Osteoblast (primary cell): ENCODE measurements around the gene CAMK2N2. TPM values are rescaled to one million over a fixed set of nuclear protein-coding genes. Genes with fewer than 3 reads are reported as not detected.

Source experiments
- DNase-seq: peaks from one replicate; pipeline ENCODE4 v3.0.0; 2011; ENCODE audit warnings: low spot score, mixed read lengths; ENCODE audit not compliant: insufficient read length; ENCODE audit errors: missing footprints
- H2AFZ ChIP-seq: 2 replicates; pipeline ENCODE4 v1.6.0; 2011; ENCODE audit warnings: mild to moderate bottlenecking, low read length
- H3K27ac ChIP-seq: 2 replicates; pipeline ENCODE4 v1.5.1; 2011; ENCODE audit warnings: mild to moderate bottlenecking, low read depth, low read length, moderate library complexity
- H3K27me3 ChIP-seq: 2 replicates; pipeline ENCODE4 v1.6.0; 2012; ENCODE audit warnings: mild to moderate bottlenecking, control low read depth, inconsistent platforms, low read length, moderate library complexity; ENCODE audit not compliant: insufficient read depth
- H3K36me3 ChIP-seq: 2 replicates; pipeline ENCODE4 v1.5.1; 2011; ENCODE audit warnings: mild to moderate bottlenecking, low read length, control low read depth, moderate library complexity; ENCODE audit not compliant: insufficient read depth
- H3K4me1 ChIP-seq: 2 replicates; pipeline ENCODE4 v1.5.1; 2011; ENCODE audit warnings: mild to moderate bottlenecking, low read length, control low read depth, moderate library complexity; ENCODE audit not compliant: insufficient read depth
- H3K4me2 ChIP-seq: 2 replicates; pipeline ENCODE4 v1.6.0; 2011; ENCODE audit warnings: mild to moderate bottlenecking, low read length; ENCODE audit not compliant: insufficient read depth
- H3K4me3 ChIP-seq: fragments of 200-600 bp; sonication (generic); 3 replicates; pipeline ENCODE4 v1.5.1; 2012; ENCODE audit warnings: mild to moderate bottlenecking, low read length, inconsistent platforms; ENCODE audit not compliant: insufficient read depth
- H3K79me2 ChIP-seq: 2 replicates; pipeline ENCODE4 v1.6.0; 2012; ENCODE audit warnings: mild to moderate bottlenecking, low read length, control low read depth, inconsistent platforms; ENCODE audit not compliant: insufficient read depth
- H3K9me3 ChIP-seq: 2 replicates; pipeline ENCODE4 v1.5.1; 2011; ENCODE audit warnings: low read depth, low read length, control low read depth
- H4K20me1 ChIP-seq: 2 replicates; pipeline ENCODE4 v1.6.0; 2012; ENCODE audit warnings: mild to moderate bottlenecking, low read length, control low read depth; ENCODE audit not compliant: insufficient read depth
- total RNA-seq: library from RNA; depleted of rRNA; stranded (reverse); fragments of >200 nt; gene quantifications from 2 replicates; pipeline ENCODE4 v1.2.3, GENCODE V29; 2012
- TF ChIP-seq, protein P1 (sequence below): IDR thresholded peaks from 2 replicates; pipeline ENCODE4 v1.5.1; 2011; ENCODE audit warnings: mild to moderate bottlenecking, low read depth, low read length, moderate library complexity; ENCODE audit errors: extremely low read depth

The CAMK2N2 gene
- total RNA-seq, 1 donor, result not detected

DNA sequence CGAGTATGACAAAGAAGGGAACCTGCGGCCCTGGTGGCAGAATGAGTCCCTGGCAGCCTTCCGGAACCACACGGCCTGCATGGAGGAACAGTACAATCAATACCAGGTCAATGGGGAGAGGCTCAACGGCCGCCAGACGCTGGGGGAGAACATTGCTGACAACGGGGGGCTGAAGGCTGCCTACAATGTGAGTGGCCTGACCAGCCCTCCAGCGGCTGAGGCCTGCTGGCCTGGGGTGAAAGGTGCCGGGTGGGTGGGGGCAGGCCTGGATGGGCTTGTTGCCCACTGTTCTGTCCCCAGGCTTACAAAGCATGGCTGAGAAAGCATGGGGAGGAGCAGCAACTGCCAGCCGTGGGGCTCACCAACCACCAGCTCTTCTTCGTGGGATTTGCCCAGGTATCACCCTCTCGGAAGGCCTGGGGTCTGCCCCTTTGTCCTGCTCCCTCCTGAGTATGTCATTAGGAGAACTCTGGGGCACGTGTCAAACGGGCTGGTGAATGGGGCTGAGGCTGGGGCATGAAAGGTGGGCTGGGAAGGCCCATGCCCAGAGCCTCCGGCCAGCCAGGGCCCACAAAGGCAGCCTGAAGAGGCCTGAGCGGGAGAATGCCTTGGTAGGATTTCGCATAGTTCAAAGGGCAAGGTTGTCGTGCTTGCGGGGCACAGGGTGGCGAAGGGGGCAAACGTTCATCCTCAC is 29.8 kb upstream of the CAMK2N2 start:
- Histone ChIP-seq H3K4me1 (no peaks in the 10 kb centered on the region), H3K4me2 (no peak overlapping the region), H2AFZ (no peak overlapping the region), H3K36me3 (no peaks in the 10 kb centered on the region), H3K9me3 (no peaks in the 10 kb centered on the region), H3K27me3 (peaks cover 14% of the 10 kb centered on the region), H3K79me2 (no peaks in the 10 kb centered on the region), H3K27ac (no peak overlapping the region), H4K20me1 (no peaks in the 10 kb centered on the region), H3K4me3 (no peak overlapping the region)
- peak; percentile 55 for DNase-seq
- TF ChIP-seq, protein P1, sequence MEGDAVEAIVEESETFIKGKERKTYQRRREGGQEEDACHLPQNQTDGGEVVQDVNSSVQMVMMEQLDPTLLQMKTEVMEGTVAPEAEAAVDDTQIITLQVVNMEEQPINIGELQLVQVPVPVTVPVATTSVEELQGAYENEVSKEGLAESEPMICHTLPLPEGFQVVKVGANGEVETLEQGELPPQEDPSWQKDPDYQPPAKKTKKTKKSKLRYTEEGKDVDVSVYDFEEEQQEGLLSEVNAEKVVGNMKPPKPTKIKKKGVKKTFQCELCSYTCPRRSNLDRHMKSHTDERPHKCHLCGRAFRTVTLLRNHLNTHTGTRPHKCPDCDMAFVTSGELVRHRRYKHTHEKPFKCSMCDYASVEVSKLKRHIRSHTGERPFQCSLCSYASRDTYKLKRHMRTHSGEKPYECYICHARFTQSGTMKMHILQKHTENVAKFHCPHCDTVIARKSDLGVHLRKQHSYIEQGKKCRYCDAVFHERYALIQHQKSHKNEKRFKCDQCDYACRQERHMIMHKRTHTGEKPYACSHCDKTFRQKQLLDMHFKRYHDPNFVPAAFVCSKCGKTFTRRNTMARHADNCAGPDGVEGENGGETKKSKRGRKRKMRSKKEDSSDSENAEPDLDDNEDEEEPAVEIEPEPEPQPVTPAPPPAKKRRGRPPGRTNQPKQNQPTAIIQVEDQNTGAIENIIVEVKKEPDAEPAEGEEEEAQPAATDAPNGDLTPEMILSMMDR, result no peak

DNA sequence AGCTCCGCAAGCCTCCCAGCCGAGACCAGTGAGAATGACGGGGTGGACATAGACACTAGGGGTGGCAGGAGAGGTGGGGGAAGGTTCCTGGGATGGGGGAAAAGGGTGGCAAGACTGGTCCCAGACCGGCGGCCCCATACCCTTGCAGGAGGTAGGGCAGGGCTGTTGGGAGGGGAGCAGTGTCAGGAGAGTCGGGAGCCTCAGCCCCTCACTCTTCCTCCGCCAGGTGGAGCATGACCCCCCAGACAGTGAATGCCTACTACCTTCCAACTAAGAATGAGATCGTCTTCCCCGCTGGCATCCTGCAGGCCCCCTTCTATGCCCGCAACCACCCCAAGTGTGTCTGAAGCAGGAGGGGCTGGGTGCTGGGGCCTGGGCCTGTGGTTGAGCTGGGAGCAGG is 29.0 kb upstream of the CAMK2N2 start:
- no peaks in the 10 kb centered on the region for H3K9me3 ChIP-seq
- no peaks in the 10 kb centered on the region for H3K36me3 ChIP-seq
- no peak overlapping the region for H3K27ac ChIP-seq
- no peaks in the 10 kb centered on the region for H3K79me2 ChIP-seq
- H3K4me1 ChIP-seq, result no peaks in the 10 kb centered on the region
- H2AFZ ChIP-seq, result no peak overlapping the region
- DNase-seq, result no peak
- H3K4me2 ChIP-seq, result no peak overlapping the region
- TF ChIP-seq, protein P1, result no peak
- H4K20me1 ChIP-seq, result no peaks in the 10 kb centered on the region
- H3K4me3 ChIP-seq, result no peak overlapping the region
- H3K27me3 ChIP-seq, result peaks cover 20% of the 10 kb centered on the region

DNA sequence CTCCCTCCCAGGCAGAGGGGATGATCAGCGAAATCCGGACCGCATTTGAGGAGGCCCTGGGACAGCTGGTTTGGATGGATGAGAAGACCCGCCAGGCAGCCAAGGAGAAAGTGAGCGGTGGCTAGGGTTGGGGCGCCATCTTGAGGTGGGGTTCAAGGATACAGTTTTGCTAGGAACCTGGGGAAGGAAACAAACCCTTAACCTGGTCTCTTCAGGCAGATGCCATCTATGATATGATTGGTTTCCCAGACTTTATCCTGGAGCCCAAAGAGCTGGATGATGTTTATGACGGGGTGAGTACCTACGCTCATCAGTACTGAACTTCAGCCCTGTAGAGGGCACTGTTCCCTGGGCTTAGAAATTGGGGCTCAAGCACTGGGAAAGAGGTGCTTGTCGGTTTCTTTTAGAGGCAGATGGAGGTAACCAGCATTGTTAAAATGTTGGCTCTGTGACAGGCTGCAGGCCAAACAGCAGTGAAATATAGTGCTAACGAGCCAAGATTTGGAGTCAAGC is 28.1 kb upstream of the CAMK2N2 start:
- Histone ChIP-seq H3K27ac (no peak overlapping the region), H3K4me3 (no peak overlapping the region), H3K79me2 (no peaks in the 10 kb centered on the region), H2AFZ (peak overlapping the region; percentile 29), H3K4me1 (no peaks in the 10 kb centered on the region), H3K4me2 (no peak overlapping the region), H4K20me1 (no peaks in the 10 kb centered on the region), H3K36me3 (no peaks in the 10 kb centered on the region), H3K27me3 (peaks cover 20% of the 10 kb centered on the region), H3K9me3 (no peaks in the 10 kb centered on the region)
- DNase-seq, result peak; percentile 92
- TF ChIP-seq, protein P1, result peak; percentile 82

DNA sequence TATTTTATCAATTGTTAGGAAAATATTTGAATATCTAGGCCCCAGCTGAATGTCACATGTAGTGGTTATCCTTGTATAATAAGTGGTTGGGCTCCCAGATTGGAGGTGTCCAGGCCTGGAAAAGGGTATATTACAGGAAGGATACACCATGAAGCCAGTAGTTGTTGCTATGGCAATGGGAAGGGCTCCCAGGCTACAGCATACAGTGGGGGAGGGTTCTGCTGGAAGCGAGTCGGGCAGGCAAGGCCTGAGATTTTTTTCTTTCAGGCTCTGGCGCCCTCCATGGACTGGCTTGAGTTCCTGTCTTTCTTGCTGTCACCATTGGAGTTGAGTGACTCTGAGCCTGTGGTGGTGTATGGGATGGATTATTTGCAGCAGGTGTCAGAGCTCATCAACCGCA is 23.3 kb upstream of the CAMK2N2 start:
- Histone ChIP-seq H3K4me1 (no peaks in the 10 kb centered on the region), H3K4me3 (no peak overlapping the region), H3K79me2 (no peaks in the 10 kb centered on the region), H3K9me3 (no peaks in the 10 kb centered on the region), H3K36me3 (no peaks in the 10 kb centered on the region), H3K27me3 (peaks cover 15% of the 10 kb centered on the region), H3K4me2 (no peak overlapping the region), H4K20me1 (no peaks in the 10 kb centered on the region), H2AFZ (no peak overlapping the region), H3K27ac (no peak overlapping the region)
- DNase-seq, result peak; percentile 96
- TF ChIP-seq, protein P1, result peak; percentile 59
